ENCODE data around the gene SAFB2.
"Not testable (repeated sequence)": the region's sequence is repeated elsewhere in the genome, so short reads cannot be mapped to it uniquely, and the experiment has no call there.

SAFB2 gene

DNA sequence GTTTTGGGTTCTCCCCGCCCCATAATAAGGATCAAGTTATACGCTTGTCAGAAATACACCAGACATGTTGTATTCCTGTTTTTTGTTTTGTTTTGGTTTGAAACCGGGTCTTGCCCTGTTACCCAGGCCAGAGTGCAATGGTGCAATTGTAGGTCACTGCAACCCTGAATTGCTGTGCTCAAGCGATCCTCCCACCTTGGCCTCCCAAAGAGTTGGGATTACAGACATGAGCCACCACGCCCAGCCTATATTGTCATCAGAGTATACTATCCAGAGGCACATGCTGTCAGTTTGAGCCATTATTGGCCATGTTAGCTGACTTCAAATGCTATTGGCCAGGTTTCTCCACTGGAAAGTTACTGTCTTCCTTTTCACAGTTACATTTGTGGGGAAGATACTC is 10.1 kb upstream of the SAFB2 start:
- DNase-seq (ENCODE audit: low spot score), result no peak

DNA sequence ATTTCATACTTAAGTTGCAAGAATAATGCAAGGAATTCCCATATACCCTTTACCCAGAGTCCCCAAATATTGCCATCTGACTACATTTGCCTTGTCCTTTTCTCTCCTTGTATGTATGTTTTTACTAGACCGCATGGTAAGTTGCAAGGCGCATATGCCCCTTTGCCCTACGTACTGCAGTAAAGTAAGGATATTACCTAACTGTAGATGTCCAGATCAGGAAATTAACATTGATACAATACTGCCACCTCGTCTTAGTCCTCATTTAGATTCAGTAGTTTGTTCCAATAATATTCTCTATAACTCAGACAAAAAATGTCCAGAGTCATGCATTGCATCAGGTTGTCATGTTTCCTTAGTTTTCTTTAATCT is 9.7 kb upstream of the SAFB2 start:
- no peak for DNase-seq (ENCODE audit: low spot score)

DNA sequence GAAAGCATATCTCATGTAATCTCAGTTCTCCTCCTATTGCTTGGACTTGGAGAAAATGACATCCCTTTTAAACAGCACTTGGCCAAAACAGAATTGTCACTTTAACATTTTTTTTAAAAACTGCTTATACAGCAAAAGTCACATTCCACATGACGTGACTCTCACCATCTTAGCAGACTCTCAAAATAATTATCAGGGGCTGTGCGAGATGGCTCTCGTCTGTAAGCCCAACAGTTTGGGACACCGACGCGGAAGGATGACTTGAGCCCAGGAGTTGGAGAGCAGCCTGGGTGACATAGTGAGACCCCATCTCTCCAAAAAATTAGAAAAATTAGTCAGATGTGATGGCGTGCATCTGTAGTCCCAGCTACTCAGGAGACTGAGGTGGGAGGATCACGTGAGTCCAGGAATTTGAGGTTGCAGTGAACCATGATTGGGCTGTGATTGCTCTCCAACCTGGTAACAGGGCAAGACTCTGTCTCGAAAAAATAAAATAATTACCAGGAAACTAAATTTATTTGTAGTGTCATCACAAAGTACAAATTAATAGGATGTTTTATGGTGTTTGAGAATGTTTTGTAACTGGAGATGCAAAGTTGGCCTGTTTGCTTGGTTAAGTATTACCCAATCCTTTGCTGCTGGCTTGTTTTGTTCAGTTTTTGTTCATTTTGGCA is 9.1 kb upstream of the SAFB2 start:
- DNase-seq (ENCODE audit: low spot score), result no peak

DNA sequence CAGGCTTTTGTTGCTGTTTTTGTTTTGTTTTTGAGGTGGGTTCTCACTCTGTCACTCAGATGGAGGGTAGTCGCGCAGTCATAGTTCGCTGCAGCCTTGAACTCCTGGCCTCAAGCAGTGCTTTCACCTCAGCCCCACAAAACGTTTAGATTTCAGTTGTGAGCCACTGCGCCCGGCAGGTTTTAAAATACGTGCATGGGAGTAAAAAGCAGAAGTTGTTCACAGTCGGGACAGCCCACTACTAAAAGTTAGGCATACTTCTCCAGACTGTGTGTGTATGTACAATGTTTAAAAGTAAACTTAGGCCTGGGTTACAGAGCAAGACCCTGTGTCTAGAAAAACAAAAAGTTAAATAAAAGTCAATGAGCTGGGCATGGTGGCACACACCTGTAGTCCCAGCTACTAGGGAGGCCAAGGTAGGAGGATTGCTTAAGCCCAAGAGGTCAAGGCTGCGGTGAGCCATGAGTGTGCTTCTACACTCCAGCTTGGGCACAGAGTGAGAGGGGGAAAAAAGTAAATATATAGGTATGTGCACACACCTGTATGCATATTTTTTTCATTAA is 6.4 kb upstream of the SAFB2 start:
- DNase-seq (ENCODE audit: low spot score), result no peak

DNA sequence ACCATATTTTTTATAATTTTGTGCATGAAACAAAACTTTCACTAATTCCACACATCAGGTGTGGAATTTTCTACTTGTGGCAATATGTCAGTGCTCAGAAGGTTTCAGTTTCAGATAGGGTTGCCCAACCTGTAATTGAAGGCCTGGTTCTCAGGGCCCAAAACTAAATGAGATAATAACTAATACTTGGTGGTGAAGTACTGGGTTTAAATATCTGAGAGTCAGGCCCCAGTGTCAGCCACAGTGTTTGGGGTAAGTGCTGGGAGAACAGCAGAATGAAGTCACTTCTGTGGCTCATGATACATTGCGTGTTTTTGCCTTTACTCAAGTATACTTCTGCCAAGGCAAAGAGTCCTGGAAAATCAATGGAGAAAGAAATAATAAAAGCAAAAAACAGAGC is 5.9 kb upstream of the SAFB2 start:
- no peak for DNase-seq (ENCODE audit: low spot score)

DNA sequence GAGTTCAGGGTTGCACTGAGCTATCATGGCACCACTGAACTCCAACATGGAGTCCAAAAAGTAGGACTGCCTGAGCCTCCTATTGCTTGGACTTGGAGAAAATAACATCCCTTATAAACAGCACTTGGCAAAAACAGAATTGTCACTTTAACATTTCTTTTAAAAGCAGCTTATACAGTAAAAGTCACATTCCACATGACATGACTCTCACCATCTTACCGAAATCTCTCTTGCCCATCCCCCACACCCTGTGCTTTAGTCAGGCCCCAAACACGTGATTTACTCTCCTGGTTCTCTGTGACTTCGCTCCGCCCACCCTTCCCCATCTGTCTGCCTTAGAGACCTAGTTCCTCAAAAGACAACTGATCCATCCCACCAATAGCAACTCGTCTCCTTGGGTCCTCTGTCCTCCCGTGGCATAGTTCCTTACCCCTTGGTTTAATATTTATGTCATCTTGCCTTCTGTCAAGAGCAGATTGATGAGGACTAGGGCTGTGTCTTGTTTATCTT is 4.9 kb upstream of the SAFB2 start:
- DNase-seq (ENCODE audit: low spot score), result no peak

DNA sequence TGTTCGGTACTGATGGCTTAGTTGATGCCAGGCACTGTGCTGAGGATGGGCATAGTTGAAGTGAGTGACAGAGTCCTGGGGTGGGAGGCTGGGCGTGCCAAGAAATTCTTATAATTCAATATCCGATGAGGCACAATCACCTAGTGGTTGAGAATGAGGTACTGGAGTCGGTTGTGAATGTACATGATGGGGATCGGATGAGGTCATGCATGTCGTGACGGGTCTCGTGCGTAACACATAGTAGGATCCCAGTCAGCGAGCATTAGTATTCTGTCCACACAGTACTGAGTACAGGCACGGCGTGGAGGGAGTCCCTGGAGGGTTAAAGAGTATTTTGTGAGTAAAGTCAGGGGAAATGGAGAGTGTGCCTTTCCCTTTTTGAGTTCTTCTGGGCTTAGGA is 3.1 kb upstream of the SAFB2 start:
- no peak for DNase-seq (ENCODE audit: low spot score)

DNA sequence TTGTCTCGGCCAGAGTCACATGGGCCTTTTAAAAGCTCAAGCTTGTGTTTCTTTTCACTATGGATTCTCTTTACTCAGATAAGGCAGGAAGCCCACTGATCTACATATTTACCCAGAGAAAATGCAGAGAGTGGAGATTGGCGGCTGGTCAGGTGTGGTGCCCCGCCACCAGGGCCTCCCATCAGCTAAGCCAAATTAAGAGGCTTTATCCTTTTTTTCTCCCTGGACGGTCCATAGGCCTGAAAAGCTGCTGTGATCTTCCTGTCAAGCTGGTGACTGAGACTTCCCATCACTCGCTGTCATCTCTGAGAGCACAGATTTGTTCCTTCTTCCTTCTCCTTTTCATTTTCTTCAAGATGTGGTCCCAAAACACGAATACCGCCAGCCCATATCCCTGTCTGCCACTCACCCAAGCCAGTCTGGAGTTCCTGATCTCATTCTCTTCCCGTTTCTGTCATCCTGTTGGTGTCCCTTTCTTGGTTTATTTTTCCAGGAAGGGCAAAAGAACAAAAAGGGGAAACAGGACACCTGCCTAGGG is 2.2 kb upstream of the SAFB2 start:
- DNase-seq (ENCODE audit: low spot score), result no peak

DNA sequence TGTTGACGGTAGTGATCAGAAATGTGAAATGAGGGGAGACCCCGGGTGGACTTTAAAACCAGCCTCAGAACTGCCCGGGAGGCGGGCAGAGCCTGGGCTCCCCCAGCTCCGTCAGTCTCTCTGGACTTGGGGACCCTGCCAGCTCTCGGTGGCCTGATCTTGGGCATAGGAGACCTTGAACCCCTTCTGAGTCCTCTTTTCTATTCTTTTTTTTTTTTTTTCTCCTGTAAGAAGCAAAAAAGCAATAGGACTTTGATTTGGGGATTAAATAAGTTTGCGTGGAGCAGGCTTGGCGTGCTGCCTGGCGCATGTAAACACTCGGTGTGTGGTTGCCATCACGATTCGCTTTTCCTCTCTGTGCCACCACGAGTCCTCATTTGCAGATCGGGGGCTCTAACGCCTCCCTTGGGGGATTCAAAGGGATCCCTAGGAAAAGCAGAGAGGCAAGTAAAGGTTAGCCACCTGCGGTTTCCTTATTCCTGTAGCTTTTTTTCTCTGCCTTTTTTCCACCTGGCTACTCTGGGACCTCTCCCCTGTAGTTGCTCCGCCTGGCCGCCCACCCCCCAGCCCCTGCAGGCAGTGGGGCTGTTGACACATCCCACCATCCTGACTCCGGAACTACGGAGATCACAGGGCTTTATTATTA is 1.6 kb upstream of the SAFB2 start:
- no peak for DNase-seq (ENCODE audit: low spot score)

DNA sequence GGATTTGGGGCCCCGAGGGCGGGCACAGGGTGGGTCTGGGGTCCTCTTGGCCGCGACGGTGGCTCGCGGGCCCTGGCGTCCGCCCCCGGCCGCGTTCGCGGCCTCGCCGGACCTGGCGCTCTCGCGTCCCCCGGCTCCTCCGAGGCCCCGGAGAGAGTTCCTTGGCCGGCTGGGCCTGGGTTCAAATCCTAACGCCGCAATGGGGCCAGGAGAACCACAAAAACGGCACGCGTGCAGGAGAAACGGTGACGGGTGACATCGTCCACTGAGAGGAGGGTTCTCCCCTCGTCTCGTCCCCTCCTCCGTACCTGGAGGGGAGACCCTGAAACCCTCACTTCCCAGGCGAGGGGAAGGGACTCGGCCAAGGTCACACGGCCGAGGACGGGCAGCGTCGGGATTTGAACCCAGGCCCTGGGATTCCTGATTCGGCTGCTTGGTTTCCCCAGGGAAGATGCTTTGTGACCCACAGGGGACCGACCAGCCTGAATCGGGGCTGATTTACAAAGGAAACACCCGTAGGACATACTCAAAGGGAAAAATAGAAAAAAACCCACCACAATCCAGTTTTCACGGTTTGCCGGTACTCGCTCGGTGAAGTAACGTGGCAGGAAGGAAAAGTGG is 931 bp upstream of the SAFB2 start:
- DNase-seq (ENCODE audit: low spot score), result no peak

DNA sequence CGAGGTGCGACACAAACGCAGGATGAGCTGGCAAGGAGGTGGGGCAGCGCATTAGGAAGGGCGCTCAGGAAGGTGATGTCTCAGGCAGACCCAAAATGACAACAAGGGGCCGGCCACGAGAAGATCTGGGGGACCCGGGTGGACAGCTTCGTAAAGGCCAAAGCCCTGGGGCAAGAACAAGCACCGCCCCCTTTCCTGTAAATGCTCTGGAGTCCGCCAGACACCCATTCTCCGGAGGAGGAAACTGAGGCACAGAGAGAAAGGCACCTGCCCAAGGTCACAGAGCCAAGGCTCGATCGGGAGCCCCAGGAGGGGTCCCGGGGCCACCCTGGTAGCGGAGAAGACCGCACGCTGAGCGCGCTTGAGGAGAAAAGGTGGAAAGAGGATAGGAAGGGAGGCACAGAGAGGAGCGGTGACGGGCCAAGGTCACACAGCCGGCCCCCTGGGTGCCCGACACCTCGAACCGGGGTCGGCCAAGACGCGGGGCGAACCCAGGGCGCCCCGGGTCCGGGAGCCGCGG is 571 bp downstream of the SAFB2 start:
- no peak for DNase-seq (ENCODE audit: low spot score)

DNA sequence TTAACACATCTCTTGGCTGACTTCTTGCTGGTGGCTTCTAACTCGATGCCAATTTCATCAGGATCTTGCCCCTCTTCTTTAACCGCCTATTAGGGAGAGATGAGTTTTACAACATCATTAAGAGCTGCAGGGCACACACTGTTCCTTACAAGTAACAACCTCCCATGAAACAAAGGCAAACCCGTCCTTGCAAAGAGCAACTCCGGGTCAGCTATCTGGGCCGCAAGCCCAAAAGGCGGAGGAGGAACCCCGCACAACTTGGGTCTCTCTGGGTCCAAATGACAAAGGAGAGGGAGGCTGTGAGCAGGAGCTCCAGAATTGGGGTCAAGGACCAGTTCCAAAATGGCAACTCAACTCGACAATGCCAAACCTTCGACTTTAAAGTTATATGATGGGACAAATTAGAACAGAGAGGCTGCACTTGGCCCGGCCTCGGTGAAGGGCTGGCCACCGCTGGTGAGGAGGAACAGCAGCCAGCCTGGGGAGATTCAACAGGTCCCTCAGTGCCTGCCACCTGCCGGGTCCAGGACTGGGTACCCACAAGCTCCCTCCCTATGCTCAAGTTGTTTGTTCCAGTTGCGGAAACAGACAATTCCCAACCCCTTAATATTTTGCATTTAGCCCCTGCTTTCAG is 1.1 kb downstream of the SAFB2 start:
- DNase-seq (ENCODE audit: low spot score), result no peak

DNA sequence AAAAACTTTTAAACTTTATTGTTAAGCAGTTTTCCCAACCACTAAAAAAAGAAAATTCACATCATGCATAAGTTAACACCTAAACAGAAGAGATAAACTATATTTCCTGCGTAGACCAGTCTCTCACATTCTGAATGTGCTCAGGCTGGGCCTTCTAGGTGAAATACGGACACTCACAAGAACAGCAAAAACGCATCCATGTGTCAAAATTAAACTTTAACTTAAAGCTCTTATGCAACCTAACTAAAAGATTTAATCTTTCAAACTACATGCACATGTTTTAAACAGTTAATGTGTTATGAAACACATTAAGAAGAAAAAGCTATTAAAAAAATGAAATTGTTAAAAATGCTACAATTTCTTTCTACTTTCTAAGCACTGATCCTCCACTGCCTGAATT is 2.6 kb downstream of the SAFB2 start:
- no peak for DNase-seq (ENCODE audit: low spot score)

DNA sequence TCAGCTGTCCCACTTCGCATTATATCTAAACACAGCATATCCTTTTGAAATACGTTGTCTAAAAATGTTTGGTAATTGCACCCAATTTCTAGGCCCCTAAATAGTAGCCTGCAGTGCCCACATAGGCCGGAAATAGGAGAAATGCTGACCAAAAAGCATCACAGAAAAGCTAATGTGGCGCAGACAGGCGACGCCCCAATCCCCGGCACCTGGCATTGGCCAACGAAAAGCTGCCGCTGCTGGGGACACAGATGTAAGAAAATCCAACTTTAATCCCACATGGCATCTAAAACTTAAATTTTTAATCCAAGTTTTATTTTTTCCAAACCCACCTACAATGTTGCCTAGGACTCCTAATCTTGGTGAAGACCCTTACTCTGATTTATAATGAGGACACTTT is 4.0 kb downstream of the SAFB2 start:
- DNase-seq (ENCODE audit: low spot score), result no peak

DNA sequence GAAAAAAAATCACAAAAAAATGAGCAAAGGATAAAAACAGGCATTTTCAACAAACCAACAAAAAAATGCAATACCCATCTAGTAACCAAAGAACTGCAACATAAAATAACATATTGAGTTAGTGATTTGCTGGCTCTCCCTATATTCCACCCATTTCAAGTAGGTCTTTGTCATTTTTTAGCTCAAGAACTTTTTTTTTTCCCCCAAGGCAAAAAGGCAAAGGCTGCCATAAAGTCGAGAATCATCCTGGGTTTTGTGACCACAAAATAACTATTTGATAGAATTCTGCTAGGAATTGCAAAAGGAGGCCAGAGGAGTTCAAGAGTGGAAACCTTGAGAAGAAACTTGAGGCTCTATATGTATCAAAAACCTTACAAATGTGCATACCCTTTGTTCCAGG is 5.5 kb downstream of the SAFB2 start:
- DNase-seq (ENCODE audit: low spot score), result no peak

DNA sequence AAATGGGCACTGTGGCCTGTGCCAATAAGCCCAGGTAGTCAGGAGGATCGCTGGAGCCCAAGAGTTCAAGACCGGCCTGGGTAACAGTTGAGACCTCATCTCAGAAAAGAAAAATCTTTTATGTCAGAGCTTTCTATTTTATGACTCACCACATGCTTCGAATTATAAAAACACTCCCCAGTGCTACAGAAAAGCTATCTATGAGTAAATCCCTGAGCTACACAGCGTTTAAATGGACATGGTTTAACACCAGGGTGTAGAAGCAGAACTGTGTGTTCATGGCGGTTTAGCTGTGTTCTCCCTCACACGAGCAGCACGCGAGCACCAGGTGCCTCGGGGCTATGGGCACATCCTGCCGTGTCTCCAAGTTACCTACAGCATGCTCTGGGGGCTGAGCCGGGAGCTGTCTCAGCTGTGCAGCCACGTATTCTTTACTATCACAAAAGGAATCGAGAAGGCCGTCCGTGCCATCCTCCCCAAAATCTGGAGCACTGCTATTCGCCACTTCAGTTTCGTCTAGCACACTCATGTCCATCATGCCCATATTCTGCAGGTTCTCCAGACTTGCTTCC is 6.7 kb downstream of the SAFB2 start:
- no peak for DNase-seq (ENCODE audit: low spot score)

DNA sequence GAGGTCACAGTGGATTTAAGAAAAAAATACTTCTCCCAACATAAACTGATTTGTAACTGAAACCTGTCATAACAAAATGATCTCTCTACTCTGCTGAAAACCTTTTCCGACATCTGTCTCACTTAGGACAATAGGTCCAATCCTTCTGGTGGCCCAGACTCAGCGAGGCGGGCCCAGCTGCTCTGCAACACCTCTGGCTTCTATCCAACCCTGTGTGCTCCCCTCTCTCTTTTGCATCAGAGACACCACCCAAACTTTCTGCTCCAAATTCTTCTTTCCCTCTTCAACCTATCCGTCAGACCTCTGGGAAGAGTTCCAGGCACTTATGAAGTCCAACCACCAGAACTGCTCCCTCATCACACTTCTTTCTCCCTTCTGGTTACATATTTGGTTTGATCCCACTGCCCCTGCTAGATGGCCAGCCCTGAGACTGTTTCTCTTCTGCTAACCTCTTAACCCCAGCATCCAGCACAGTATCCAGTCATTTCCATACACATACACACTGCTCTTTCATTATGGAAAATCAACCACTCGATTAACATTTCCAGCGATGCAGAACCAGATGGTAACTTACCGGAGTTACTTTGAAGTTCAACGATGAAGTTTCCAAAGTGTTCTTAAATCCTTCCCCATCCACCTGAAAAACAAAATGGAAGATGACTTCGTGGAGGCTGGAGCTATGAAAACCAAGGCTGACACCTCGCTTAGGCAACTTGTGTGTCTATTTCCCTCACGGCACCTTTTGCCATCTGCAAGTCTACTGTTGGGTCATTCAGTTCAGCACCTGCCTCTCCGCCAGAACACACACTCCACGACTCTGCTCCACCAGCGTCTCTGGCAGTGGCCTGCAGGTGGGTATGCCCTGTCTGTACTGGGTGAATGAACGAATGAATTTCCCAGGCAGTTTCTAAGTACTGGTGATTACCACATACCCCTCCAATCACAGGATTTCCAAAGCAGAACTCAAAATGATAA is 9.4 kb downstream of the SAFB2 start:
- no peak for DNase-seq (ENCODE audit: low spot score)

DNA sequence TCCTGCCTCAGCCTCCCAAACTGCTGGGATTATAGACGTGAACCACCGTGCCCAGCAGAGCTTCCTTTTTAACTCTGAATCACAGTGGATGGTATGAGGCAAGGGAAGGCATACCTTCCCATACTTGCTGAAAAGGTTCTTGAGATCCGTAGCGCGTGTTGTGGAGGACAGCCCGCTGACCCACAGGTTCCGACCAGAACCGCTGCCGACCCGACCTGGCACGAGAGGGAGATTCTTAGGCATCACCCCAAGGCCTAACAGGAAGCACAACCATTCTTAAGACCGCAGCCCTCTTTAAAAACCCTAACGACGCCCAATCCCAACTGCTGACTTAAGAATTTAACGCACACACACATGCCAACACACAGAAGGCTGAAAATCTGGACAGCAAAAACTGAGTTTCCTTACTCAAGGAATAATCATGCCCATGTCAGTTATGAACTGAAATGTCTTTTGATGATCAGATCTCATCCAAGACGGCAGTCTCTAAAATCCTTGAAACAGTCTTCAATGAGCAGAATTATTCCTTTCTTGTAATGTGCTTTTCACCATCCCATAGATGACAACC is 12.6 kb downstream of the SAFB2 start:
- DNase-seq (ENCODE audit: low spot score), result no peak

DNA sequence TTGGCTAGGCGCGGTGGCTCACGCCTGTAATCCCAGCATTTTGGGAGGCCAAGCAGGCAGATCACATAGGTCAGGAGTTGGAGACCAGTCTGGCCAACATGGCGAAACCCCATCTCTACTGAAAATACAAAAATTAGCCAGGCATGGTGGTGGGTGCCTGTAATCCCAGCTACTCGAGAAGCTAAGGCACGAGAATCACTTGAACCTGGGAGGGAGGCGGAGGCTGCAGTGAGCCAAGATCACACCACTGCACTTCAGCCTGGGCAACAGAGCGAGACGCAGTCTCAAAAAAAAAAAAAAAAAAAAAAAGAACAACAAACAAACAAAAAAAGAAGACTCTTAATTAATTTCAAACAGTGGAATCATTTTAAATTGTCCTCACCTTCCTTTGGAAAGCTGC is 13.8 kb downstream of the SAFB2 start:
- DNase-seq (ENCODE audit: low spot score), result not testable (repeated sequence)

DNA sequence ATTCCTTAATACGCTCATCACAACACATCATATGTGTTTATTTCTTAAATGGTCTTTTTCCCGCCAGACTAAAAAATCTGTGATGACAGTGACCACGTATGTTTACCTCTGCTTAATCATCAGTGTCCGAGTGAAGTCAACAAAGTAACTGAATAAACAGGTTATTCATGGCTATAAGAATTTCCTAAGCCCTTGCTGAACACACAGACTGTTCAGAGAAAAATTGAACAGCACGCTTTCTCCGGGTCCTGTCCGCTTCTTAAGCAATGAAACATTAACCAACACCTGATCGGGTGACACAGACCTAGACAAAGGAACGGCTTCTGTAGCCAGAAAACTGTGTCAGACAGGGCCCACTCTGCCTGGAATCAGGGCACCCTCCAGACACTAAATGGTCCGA is 14.3 kb downstream of the SAFB2 start:
- no peak for DNase-seq (ENCODE audit: low spot score)

Data from SK-N-DZ (cell line).